ENCODE data around the gene ACSL1.
"Not testable (repeated sequence)": the region's sequence is repeated elsewhere in the genome, so short reads cannot be mapped to it uniquely, and the experiment has no call there.

ACSL1 gene

GRCh38 chr4:184845367-184846021, 19.7 kb upstream of the ACSL1 start:
- TF ChIP-seq CTCF (conservative IDR thresholded peaks at IDR 0.05; ENCODE audit: low read depth) = no peak
- peak; percentile 17 for DNase-seq (ENCODE audit: low spot score)
- ChIA-PET CTCF (interaction anchor here (0.6 to 1.2 kb wide), 3 partner anchors 52 to 533 kb away, joined by 3 to 5 read pairs (median 3); no protein-coding TSS in a partner anchor), POLR2A (ENCODE audit: low non-redundant PET) (no interaction called here)
- H3K27ac ChIP-seq = peak overlapping the region; percentile 47

GRCh38 chr4:184844742-184845141, 19.0 kb upstream of the ACSL1 start:
- no peak for TF ChIP-seq CTCF (conservative IDR thresholded peaks at IDR 0.05; ENCODE audit: low read depth)
- H3K27ac ChIP-seq = peak overlapping the region; percentile 47
- DNase-seq (ENCODE audit: low spot score) = no peak
- ChIA-PET POLR2A (ENCODE audit: low non-redundant PET) (no interaction called here), CTCF (interaction anchor here (1.1 kb wide), 1 partner anchor 53 kb away, joined by 3 read pairs; no protein-coding TSS in a partner anchor)

- TF ChIP-seq CTCF (conservative IDR thresholded peaks at IDR 0.05; ENCODE audit: low read depth) = no peak
- CTCF ChIA-PET = no interaction called here
- DNase-seq (ENCODE audit: low spot score) = no peak
- H3K27ac ChIP-seq = no peak overlapping the region
- POLR2A ChIA-PET (ENCODE audit: low non-redundant PET) = no interaction called here
Measured at GRCh38 chr4:184843984-184844554, 18.3 kb upstream of the ACSL1 start.

GRCh38 chr4:184839075-184839399, 13.3 kb upstream of the ACSL1 start:
- H3K27ac ChIP-seq; DNase-seq (ENCODE audit: low spot score); POLR2A ChIA-PET (ENCODE audit: low non-redundant PET): not testable (repeated sequence)
- CTCF ChIA-PET = interaction anchor here (0.6 kb wide), 1 partner anchor 257 kb away, joined by 3 read pairs; no protein-coding TSS in a partner anchor

GRCh38 chr4:184838249-184839074, 12.7 kb upstream of the ACSL1 start:
- no peak overlapping the region for H3K27ac ChIP-seq
- CTCF ChIA-PET = interaction anchor here (0.6 kb wide), 1 partner anchor 258 kb away, joined by 3 read pairs; no protein-coding TSS in a partner anchor
- TF ChIP-seq CTCF (conservative IDR thresholded peaks at IDR 0.05; ENCODE audit: low read depth) = no peak
- no peak for DNase-seq (ENCODE audit: low spot score)
- POLR2A ChIA-PET (ENCODE audit: low non-redundant PET) = no interaction called here

GRCh38 chr4:184836613-184837012, 10.8 kb upstream of the ACSL1 start:
- POLR2A ChIA-PET (ENCODE audit: low non-redundant PET) = no interaction called here
- DNase-seq (ENCODE audit: low spot score) = no peak
- no peak for TF ChIP-seq CTCF (conservative IDR thresholded peaks at IDR 0.05; ENCODE audit: low read depth)
- CTCF ChIA-PET = interaction anchor here (0.6 kb wide), 3 partner anchors 44 to 691 kb away, joined by 3 read pairs; no protein-coding TSS in a partner anchor
- H3K27ac ChIP-seq = no peak overlapping the region
